Left cardiac atrium (tissue), 4 donors: ENCODE data around the gene EVX2. TPM values are rescaled to one million over a fixed set of nuclear protein-coding genes. Genes with fewer than 3 reads are reported as not detected.
A peak's percentile ranks its signal among the peaks of the same experiment; 100 is the strongest.

Experiments
- ATAC-seq, 2 donors: fragments of 200-7000 bp; cut with Tn5 transposase; one replicate each; pipeline ENCODE4 v1.9.1; 2020; ENCODE audit warnings: mild to moderate bottlenecking in 2 of 2, moderate library complexity in 2 of 2
- DNase-seq: peaks from one replicate; pipeline ENCODE4 v3.0.0-alpha.2; 2020
- intact Hi-C, 2 donors: fragments of 100-400 bp; cut with DNase I; formaldehyde crosslinking; loops; one replicate each; pipeline versions ENCODE4 v1.14.1 to v1.15.1; 2022 to 2023
- total RNA-seq, 2 donors: library from RNA; stranded (reverse); fragmentation: NEBNext Ultra II Directional; extraction: Animal tissue kit (Norgen Biotek cat#: 25700); gene quantifications; one replicate each; pipeline ENCODE4 v1.2.1, GENCODE V29; 2021
- donor health status: DM: no; HTN: yes; CAD: no.
- donor health status: DM: no; HTN: yes; CAD: no; lungs with severe emphysema.
- donor health status: DM: yes; HTN: yes; CAD: no.
- donor health status: Dilated cardiomyopathy.

EVX2 gene
- total RNA-seq, 2 donors from 2014 or later, result not detected

DNA sequence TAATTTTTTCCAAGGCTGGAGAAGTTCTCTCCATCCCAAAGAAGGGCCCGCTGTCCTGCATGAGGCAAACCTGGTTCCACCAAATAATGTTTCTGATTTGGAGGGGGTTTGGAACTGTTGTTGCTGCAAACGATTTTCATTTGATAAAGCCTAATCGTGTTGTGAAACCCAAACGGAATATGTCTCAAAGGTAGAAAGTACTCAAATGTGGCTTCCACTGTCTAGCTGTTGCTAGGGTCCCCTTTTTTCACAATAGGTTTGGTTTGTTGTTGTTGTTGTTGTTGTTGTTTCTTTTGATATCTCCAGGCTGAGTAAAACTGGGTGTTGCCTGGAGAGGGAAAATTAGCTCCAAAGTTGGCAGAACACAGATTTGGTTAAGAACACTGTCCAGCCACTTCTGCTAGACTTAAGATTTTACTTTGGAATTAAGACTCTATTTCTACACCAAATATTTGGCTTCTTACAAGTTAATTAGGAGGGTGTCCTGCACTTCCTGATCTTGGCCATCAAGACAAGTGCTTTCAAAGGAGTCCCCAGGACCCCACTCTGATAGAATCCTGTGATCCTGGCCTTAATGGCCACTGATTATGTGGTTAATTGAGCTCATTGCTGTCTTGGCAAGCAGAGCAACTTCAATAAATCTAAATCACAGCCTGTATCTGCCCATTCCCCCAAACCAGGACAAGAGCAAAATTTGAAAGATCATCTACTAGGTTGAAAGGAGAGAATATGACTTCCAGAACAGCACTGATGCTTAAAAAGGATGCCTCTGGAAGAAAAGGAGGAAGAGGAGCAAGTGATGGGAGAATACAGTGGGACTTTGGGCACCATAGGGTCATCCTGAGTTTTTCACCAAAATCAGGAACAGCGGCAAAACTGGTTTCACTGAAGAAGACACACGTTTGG lies 5.4 kb upstream of the EVX2 start:
- ATAC-seq (no peak), DNase-seq (no peak)
- intact Hi-C loops, result loop anchor here (5.0 to 10.0 kb wide), 4 partner anchors 402 to 724 kb away; no protein-coding TSS in a partner anchor

DNA sequence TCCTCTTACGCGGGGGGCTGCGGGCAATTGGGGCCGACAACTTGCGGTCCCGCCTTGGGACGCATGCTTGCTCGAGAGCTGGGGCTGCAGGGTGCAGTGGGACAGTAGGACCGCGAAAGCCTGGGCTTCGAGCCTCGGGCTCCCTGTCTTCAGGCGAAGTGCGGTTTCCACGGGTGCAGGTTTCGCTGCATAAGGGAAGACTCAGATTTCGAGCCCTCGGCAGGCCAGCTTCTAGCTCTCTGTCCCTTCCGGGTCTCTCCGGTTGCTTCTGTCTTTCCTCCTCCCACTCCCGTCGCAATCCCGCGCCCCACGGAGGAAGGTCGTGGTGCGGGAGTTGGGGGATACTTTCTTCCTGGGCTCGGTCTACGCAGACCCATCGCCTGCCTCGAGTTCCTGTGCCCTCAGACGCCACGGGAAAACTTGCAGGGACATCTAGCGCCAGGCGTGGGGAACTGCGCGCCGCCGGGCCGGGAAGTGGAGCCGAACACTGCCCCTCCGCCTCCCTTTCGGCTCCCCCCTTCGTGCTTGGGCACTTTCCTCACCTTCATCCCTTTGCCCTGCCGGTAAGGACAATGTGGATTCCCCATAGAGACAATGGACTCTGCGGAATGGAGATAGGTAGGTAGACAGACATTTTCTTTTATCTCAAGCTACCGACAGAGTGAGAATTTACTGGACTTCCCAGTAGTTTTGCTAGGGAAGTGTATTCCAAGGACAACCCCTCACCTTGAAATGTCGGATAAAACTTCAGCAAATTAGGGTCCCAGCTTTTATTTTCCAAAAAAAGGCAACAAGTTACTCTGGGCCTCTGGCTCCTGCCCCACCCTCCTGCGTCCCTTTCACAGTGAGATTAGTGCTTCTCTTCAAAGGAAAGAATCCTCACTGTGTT lies 4.5 kb upstream of the EVX2 start:
- intact Hi-C loops, result loop anchor here (5.0 to 10.0 kb wide), 4 partner anchors 401 to 723 kb away; no protein-coding TSS in a partner anchor
- ATAC-seq (peak; percentile 81 to 86), DNase-seq (peak; percentile 57)

DNA sequence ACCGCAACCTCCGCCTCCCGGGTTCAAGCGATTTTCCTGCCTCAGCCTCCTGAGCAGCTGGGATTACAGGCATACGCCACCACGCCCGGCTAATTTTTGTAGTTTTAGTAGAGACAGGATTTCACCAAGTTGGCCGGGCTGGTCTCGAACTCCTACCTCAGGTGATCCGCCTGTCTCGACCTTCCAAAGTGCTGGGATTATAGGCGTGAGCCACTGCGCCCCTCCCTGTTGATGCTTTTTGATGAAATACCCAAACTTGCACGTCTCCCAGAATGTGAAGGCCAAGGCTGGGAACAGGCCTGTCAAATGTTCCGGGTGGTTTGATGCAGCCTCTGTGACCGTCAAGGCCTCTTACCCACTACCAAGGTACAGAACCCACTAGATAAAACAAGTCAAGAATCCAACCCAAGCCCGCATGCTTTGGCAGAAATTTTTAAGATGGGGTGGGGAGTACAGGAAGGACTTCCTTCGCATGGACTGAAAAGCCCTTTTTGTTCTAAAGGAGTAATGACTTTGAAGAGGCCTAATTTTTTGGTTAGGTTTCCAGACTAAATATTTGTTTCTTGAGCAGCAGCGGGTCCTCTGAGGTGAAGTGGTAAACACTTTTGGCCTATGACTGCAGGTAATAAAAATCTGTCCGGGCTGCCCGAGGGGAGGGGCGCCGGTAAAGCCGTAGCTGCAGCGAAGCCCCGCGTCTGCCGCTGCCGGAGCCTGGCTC lies 3.7 kb upstream of the EVX2 start:
- intact Hi-C loops, result loop anchor here (2.0 to 10.0 kb wide), 5 partner anchors 397 to 723 kb away; no protein-coding TSS in a partner anchor
- DNase-seq, result no peak
- ATAC-seq, result no peak

DNA sequence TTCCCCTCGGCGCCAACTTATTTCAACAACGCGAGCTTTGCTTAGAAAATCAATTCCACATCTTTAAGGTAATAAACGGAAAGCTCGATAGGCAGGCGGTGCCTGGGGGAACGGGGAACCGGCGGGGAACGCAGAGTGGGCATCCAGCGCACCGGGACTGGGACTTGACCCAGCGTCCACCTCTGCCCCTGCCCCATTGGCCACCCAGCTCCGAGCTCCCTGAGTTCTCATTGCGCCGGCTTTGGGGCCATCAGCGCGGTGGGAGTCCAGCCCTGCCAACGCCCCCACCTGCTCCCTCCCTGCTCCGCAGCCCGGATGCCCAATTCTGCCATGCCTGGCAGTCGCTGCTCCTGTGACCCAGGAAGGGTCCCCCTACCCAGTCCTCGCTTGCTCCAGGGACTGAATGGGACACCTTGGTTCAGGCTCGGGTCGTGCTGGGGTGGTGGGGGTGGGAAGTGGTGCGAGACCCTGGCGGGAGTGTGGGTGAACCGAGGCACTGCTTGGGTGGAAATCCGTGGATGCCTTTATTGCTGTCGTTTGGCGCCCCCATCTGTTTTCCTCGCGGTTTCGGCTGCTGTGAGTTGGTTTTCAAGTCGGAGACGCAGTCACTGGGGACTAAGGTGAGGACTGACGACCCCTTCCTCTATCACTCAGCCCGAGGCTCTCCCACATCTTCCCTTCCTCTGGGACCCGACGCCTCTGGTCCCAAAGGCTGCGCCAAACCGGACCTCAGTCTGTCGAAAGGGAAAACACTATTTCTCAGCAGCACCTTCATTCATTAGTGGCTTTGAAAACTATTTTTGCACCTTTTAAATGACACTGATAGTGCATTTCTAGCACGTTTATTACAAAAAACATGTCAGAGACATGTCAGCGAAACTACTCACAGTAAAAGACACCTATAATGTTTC lies 2.4 kb upstream of the EVX2 start:
- DNase-seq (no peak), ATAC-seq (peak; percentile 19 to 25)

DNA sequence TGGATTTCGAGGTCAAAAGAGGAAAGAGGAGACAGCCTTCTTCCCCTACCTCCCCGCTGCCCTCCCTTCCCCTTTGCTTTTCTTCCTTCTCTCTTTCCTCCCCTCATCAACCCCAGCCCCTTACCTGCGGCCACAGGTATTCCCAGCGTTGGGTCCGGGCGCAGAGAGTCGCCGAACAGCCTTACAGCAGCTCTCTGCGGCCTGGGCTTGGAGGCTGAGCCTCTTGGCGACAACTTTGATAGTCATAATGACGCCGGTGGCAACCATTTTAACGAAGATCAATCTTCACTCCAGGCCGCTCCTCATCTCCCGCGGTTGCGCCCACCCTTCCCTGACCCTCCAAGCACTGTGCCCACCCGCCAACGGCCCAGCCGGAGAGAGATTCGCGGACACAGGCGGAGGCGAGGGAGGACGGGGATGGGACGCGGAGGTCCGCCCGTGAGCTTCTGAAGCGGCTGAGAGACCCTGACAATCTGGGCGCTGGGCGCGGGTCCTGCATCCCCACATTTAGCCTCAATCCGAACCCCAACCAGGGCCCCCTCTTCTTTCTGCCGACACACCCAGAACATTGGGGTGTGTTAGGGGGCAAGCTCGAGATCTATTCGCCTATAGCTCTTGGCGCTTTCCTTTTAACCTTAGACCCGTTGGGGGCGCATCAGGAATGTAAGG lies 1.5 kb upstream of the EVX2 start:
- DNase-seq, result no peak
- intact Hi-C loops, result loop anchor here (5.0 to 10.0 kb wide), 4 partner anchors 398 to 720 kb away; no protein-coding TSS in a partner anchor

More for the DNA sequence above, 2.4 kb upstream of the EVX2 start:
- intact Hi-C loops, result loop anchor here (2.0 to 10.0 kb wide), 5 partner anchors 395 to 721 kb away; no protein-coding TSS in a partner anchor

DNA sequence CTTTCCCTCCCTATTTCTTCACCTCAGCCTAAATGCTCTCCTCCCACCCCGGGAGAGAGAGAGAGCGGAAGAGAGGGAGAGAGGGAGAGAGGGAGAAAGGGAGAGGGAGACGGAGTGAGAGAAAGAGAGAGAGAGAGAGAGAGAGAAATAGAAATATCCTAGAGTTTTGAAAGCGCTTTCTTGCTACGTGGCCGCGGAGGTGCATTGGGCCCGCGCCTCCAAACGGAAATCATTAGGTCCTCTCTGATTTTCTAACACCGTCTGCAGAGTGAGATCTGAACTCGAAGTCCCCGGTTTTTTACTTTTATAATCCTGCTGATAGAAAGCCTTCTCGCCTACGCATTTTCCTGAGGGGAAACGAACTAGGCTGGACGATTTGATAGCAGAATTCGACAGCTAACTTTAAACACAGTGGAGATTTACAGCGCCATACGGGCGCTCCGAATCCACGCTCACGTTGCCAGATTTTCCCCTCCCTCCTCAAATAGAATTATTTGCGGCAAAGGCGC lies 903 bp upstream of the EVX2 start:
- intact Hi-C loops, result loop anchor here (5.0 to 10.0 kb wide), 4 partner anchors 397 to 720 kb away; no protein-coding TSS in a partner anchor
- ATAC-seq, result no peak
- no peak for DNase-seq

More for the DNA sequence above, 1.5 kb upstream of the EVX2 start:
- no peak for ATAC-seq

DNA sequence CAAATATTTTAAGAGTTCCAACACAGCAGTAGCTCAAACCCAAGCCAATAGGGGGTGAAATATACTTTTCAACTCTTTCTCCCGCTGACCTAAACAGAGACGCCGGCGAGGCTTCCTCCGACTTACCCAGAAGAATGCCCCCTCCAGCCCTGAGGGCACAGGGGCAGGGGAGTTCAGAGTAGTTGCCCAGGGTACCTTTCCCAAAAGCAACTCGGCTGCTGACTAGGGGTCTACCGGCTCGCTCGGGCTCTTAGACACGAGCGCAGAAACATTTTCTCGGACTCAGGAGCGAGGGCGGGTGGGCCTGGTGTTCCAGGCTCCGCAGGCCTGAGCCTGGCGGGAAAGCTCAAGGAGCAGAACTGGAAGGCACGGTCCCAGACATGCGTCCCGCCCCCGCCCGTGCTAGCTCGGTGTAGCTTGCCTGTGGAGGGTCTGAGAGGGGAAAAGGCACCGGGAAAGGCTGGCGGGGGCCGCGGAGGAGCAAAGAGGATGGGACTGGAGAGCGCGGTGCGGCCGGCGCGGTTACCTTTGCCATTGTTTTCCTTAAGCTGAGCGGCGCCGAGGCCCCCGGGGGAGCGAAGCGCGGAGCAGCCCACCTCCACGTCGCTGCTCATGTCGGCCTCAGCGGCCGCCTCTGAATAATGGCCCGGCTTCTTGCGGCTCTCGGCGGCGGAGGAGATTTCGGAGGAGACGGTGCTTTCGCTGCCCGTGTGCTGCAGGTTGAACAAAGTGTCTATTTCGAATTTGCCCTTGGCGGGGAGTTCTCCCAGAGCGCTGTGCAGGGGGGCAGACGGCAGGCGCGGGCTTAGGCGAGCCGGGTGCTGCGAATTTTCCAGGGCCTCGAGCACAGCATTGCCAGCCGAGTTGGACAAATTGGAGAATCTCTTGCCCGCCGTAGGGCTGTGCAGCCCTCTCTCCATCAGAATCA lies 674 bp downstream of the EVX2 start:
- DNase-seq (no peak), ATAC-seq (no peak)
- intact Hi-C loops, result loop anchor here in 1 of 2 donors (10.0 kb wide), 1 partner anchor 718 kb away; no protein-coding TSS in a partner anchor

DNA sequence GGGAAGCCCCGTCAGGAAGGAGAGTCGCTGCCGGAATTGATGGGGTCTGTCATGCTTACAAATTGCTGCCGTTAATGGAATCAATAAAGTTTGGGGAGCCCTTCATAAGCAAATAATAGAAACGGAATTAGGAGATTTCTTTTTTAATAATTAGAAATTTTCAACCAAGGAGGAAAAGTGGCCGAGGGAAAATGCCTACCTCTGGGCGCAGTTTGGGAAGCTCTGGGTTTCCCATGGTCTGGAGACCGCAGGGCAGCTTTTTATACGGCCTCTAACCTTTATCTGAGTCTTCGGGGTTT lies 1.3 kb downstream of the EVX2 start:
- intact Hi-C loops, result loop anchor here in 1 of 2 donors (10.0 kb wide), 1 partner anchor 718 kb away; no protein-coding TSS in a partner anchor
- no peak for DNase-seq
- ATAC-seq, result no peak

DNA sequence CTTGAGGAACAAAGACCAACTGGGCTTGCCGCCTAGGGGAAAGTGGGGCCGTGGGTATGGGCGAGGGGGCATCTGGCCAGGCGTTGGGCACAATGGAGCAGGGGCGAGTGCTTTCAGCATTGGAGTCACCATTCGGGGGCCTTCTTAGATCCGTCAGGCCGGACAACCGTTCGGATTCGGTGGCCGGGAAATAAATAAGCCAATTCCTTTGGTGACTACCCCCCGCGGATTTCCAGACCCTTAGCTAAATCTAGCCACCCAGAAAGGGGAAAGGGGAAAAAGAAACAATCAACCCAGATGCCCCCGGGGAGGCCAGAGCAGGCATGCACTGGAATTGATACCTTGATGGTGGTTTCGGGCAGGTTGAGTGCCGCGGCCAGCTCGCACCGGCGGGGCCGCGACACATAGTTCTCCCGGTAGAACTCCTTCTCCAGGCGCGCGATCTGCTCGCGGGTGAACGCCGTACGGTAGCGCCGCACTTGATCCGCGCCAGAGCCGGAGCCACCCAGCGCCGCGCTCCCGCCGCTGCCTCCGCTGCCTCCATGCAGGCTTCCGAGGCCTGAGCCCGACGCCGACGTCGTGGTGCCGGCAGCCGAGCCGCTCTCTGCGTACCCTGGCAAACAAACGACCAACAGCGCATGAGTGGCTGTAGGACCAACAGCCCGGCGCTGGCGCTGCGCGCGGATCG lies 1.8 kb downstream of the EVX2 start:
- no peak for DNase-seq
- intact Hi-C loops, result loop anchor here in 1 of 2 donors (10.0 kb wide), 1 partner anchor 717 kb away; no protein-coding TSS in a partner anchor
- no peak for ATAC-seq

DNA sequence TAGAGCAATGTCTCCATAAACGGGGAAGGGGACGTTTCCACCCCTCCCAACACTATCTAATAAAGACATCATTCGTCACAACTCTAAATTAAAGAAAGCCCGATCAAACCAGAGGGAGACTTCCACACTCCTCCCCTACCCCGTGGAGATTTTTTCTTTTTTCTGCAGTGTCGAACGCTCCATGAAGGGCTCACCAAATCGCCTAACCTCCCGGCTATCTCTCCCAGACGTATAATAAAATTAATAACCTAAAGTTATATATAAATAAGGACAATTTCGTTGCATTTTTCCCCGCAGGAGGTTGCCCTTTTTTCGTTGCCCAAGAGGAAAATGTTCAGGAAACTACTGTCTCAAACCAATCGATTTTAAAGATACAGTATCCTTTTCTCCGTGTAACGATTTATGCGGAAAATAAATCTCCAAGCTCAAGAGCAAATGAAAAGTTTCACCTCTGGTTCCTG lies 2.4 kb downstream of the EVX2 start:
- DNase-seq, result no peak
- ATAC-seq, result no peak
- intact Hi-C loops, result loop anchor here in 1 of 2 donors (10.0 kb wide), 1 partner anchor 717 kb away; no protein-coding TSS in a partner anchor

DNA sequence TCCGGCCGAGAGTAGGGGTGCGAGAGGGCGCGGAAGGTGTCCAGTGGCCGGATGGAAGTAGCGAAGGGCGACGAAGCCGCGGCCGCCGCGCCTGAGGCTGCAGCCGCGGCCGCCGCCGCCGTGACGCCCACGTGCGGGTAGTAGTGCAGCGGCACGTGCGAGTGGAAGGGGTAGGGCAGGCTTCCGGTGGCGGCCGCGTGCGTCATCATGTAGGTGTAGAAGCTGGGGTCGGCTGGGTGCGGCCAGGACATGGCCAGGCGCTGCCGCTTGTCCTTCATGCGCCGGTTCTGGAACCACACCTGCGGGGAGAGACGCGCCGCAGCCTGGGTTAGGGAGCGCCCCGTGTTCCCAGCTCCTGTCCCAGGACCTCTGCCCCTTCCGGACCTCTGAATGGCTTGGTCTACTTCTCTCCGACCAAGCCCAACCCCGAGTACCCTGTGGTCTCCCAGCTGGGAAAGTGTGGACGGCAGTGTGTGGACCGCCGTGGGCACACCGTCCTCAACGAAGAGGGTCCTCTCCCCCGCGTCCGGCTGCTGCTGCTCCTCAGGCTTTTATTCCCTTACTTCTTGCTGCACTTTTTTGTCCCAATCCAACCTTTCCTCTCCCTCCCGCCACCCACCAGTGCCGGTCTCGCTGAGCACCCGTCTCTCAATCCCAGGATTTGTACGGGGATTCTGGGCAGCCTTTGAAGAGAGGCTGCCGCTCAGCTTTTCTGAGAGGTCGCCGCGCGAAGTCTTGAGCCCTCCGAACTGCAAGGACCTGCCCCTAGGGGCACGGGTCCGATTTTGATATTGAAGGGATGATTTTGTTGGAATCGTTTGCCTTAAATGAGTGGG lies 3.0 kb downstream of the EVX2 start:
- DNase-seq (no peak), ATAC-seq (no peak)
- intact Hi-C loops, result loop anchor here in 1 of 2 donors (10.0 kb wide), 1 partner anchor 716 kb away; no protein-coding TSS in a partner anchor

DNA sequence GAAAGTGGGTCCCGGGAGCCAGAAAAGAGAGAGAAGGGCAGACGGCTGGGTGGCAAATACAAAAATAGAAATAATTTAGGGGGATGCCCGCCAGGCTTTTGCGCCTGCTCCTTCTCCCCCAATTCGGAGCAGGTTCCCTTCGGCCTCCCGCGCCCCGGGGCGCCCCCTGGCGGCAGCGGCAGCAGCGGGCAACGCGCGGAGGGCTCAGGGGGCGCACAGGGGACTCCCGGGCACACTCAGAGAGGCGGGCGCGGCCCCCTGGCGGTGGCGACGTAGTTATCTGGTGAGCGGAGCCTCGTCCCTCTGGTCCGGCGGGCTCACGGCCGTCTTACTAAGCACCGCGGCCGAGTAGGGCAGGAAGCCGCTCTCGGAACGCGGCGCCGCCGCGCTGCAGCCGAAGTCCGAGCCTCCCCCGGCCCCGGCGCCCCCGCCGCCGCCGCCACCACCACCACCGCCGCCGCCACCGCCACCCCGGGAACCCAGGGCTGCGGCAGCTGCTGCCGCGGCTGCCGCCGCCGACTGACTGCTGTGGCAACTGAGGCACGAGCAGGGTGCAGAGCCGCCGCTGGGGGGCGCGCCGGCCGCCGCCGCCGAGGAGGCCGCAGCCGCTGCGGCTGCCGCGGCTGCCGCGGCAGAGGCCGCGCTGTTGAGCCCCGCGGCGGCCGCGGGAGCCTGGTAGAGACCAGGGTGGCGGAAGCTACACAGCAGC lies 3.8 kb downstream of the EVX2 start:
- intact Hi-C loops, result loop anchor here in 1 of 2 donors (10.0 kb wide), 1 partner anchor 715 kb away; no protein-coding TSS in a partner anchor
- ATAC-seq, result peak; percentile 65 to 72

DNA sequence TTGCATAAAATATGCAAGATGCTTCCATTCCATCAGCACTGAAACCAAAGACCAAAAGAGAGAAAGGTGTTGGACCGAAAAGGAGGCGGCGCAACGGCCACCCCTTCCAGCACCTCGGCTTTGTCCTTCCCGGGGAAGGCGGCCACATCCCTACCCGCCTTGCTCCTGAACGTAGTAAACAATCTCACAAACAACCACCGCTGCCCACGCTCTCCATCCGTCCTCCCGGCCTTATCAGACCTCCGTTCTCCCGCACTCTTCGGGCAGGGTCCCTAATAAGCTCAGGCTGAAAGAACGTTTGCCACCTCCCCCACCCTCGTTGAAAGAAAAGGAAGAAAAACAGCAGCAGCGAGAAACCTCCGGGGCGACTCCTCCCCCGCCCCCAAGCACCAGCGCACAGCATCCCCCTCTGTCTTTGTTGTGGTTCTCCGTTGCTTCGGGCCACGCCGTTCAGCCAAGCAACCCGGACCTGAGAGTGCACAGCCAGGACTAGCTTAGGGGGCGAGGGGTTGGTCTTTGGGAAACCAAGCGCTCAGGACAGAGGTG lies 4.4 kb downstream of the EVX2 start:
- intact Hi-C loops, result no loop called here
- DNase-seq (no peak), ATAC-seq (no peak)

More for the DNA sequence above, 3.8 kb downstream of the EVX2 start:
- no peak for DNase-seq
